WERI-Rb-1 (cell line): ENCODE data around the gene SNRPE.
"Not testable (repeated sequence)": the region's sequence is repeated elsewhere in the genome, so short reads cannot be mapped to it uniquely, and the experiment has no call there.

ENCODE experiments used
- DNase-seq: peaks from one replicate; pipeline ENCODE4 v3.0.0-alpha.2; 2020
- H3K27ac ChIP-seq: fragments of 250-450 bp; sonication (Bioruptor Pico); 2 replicates; pipeline ENCODE4 v1.5.1; 2020; ENCODE audit warnings: mild to moderate bottlenecking, moderate library complexity
- H3K27me3 ChIP-seq: fragments of 250-450 bp; sonication (Bioruptor Pico); 2 replicates; pipeline ENCODE4 v1.5.1; 2021; ENCODE audit warnings: mild to moderate bottlenecking, low read depth, moderate library complexity; ENCODE audit not compliant: insufficient read depth, severe bottlenecking
- H3K36me3 ChIP-seq: fragments of 250-450 bp; sonication (Bioruptor Pico); 2 replicates; pipeline ENCODE4 v1.5.1; 2020; ENCODE audit warnings: mild to moderate bottlenecking, moderate library complexity
- H3K4me3 ChIP-seq: 2 replicates; pipeline ENCODE4 v1.5.1; 2011; ENCODE audit warnings: low read depth, mild to moderate bottlenecking, control low read depth, low read length
- H3K9me3 ChIP-seq: fragments of 250-450 bp; sonication (Bioruptor Pico); 2 replicates; pipeline ENCODE4 v1.5.1; 2021; ENCODE audit warnings: mild to moderate bottlenecking, moderate library complexity; ENCODE audit not compliant: severe bottlenecking
- CTCF ChIP-seq: IDR thresholded peaks from 2 replicates; pipeline ENCODE4 v1.5.1; 2011; ENCODE audit warnings: low read depth, mild to moderate bottlenecking, control low read depth, inconsistent platforms, low read length

SNRPE gene

GRCh38 chr1:203828002-203828401 is 33.4 kb upstream of the SNRPE start:
- H3K36me3 ChIP-seq: peaks cover 96% of the 10 kb centered on the region
- no peak for TF ChIP-seq CTCF
- no peak for DNase-seq
- H3K27ac ChIP-seq: no peak overlapping the region
- no peak overlapping the region for H3K4me3 ChIP-seq
- H3K27me3 ChIP-seq: no peaks in the 10 kb centered on the region
- H3K9me3 ChIP-seq: no peaks in the 10 kb centered on the region

- Histone ChIP-seq H3K4me3 (no peak overlapping the region), H3K27ac (no peak overlapping the region), H3K36me3 (peaks cover 95% of the 10 kb centered on the region)
Measured at GRCh38 chr1:203828503-203828902, 32.9 kb upstream of the SNRPE start.

GRCh38 chr1:203829247-203829646 is 32.2 kb upstream of the SNRPE start:
- not testable (repeated sequence) for H3K27me3 ChIP-seq, H3K27ac ChIP-seq, H3K4me3 ChIP-seq, H3K9me3 ChIP-seq, DNase-seq
- H3K36me3 ChIP-seq: peaks cover 95% of the 10 kb centered on the region

More at GRCh38 chr1:203828503-203828902, 32.9 kb upstream of the SNRPE start:
- no peaks in the 10 kb centered on the region for H3K9me3 ChIP-seq
- DNase-seq: no peak
- no peak for TF ChIP-seq CTCF
- no peaks in the 10 kb centered on the region for H3K27me3 ChIP-seq

GRCh38 chr1:203835476-203835875 is 25.9 kb upstream of the SNRPE start:
- DNase-seq: no peak
- Histone ChIP-seq H3K27me3 (no peaks in the 10 kb centered on the region), H3K36me3 (peaks cover 99% of the 10 kb centered on the region), H3K27ac (no peak overlapping the region), H3K9me3 (no peaks in the 10 kb centered on the region), H3K4me3 (no peak overlapping the region)
- TF ChIP-seq CTCF: peak; percentile 48

GRCh38 chr1:203839081-203839480 is 22.3 kb upstream of the SNRPE start:
- peaks cover 3% of the 10 kb centered on the region for H3K9me3 ChIP-seq
- no peaks in the 10 kb centered on the region for H3K27me3 ChIP-seq
- no peak for TF ChIP-seq CTCF
- DNase-seq: no peak
- H3K4me3 ChIP-seq: no peak overlapping the region
- H3K27ac ChIP-seq: no peak overlapping the region
- peaks cover 90% of the 10 kb centered on the region for H3K36me3 ChIP-seq

GRCh38 chr1:203840208-203840808 is 21.1 kb upstream of the SNRPE start:
- Histone ChIP-seq H3K27me3 (no peaks in the 10 kb centered on the region), H3K36me3 (peaks cover 90% of the 10 kb centered on the region), H3K9me3 (peaks cover 3% of the 10 kb centered on the region), H3K27ac (no peak overlapping the region), H3K4me3 (no peak overlapping the region)
- TF ChIP-seq CTCF: no peak
- DNase-seq: no peak
